ENCODE results near the gene MME. TPM values are rescaled to one million over a fixed set of nuclear protein-coding genes. Genes with fewer than 3 reads are reported as not detected.

MME gene
- total and polyA plus RNA-seq, 2 of the 8 experiments (the other 6 are each of a cell fraction or from before 2014, with no cell fraction given) = 5.0 to 39.6 TPM

GRCh38 chr3:155219106-155219505 is 139.0 kb downstream of the MME start:
- Histone ChIP-seq H4K8ac (ENCODE audit: extremely low read depth, insufficient read depth, low read length) (no peak overlapping the region), H3K23me2 (ENCODE audit: low read depth, low read length) (no peaks in the 10 kb centered on the region), H3K27ac (ENCODE audit: low read depth, low read length) (no peak overlapping the region), H2BK15ac (ENCODE audit: low read length) (no peak overlapping the region), H4K5ac (ENCODE audit: insufficient read length, low read depth, low read length) (no peak overlapping the region), H3K27me3 (replicated peaks in 1 of 4; ENCODE audit: control insufficient read depth in 3 of 4, extremely low read depth in 1 of 4, insufficient read depth in 3 of 4, low read length in 3 of 4) (no peaks in the 10 kb centered on the region), H2BK20ac (ENCODE audit: low read length) (no peak overlapping the region), H3K9me3 (ENCODE audit: insufficient read depth in 2 of 2, low read depth in 1 of 2, low read length in 1 of 2) (no peaks in the 10 kb centered on the region), H3K18ac (ENCODE audit: extremely low read depth, low read length) (no peak overlapping the region), H3K56ac (replicated peaks; ENCODE audit: insufficient read length, low read depth, low read length) (no peak overlapping the region), H4K91ac (replicated peaks; ENCODE audit: insufficient read length, low read length) (no peak overlapping the region), H2AK5ac (ENCODE audit: low read depth, low read length) (no peak overlapping the region), H3K4me2 (ENCODE audit: insufficient read depth in 1 of 2, low read depth in 2 of 2, low read length in 2 of 2) (no peak overlapping the region), H3K79me2 (ENCODE audit: control insufficient read depth in 1 of 2, insufficient read depth in 2 of 2, low read length in 2 of 2) (no peaks in the 10 kb centered on the region), H3K14ac (ENCODE audit: insufficient read length) (no peak overlapping the region), H3K23ac (ENCODE audit: insufficient read length) (no peak overlapping the region), H3K4ac (replicated peaks; ENCODE audit: insufficient read length, low read depth, low read length) (no peak overlapping the region), H3K4me3 (ENCODE audit: extremely low read depth in 1 of 4, insufficient read depth in 2 of 4, low read depth in 3 of 4, low read length in 4 of 4) (no peak overlapping the region), H3K36me3 (ENCODE audit: control insufficient read depth in 2 of 4, insufficient read depth in 4 of 4, low read length in 3 of 4) (no peaks in the 10 kb centered on the region), H3K9ac (replicated peaks in 1 of 4; ENCODE audit: extremely low read depth in 1 of 4, low read depth in 3 of 4, low read length in 3 of 4) (no peak overlapping the region), H2BK12ac (ENCODE audit: low read depth, low read length) (no peak overlapping the region), H2BK5ac (ENCODE audit: low read depth, low read length) (no peak overlapping the region), H3K4me1 (replicated peaks in 1 of 4; ENCODE audit: control insufficient read depth in 3 of 4, insufficient read depth in 4 of 4, low read length in 3 of 4) (no peaks in the 10 kb centered on the region), H2AFZ (ENCODE audit: low read length) (no peak overlapping the region), H2BK120ac (replicated peaks; ENCODE audit: low read depth, low read length) (no peak overlapping the region), H4K20me1 (replicated peaks in 1 of 2; ENCODE audit: control insufficient read depth in 1 of 2, insufficient read depth in 2 of 2, low read length in 2 of 2) (no peaks in the 10 kb centered on the region), H3K79me1 (ENCODE audit: low read depth, low read length) (no peaks in the 10 kb centered on the region)
- ChIA-PET POLR2A (ENCODE audit: partially characterized antibody) (no interaction called here), CTCF (ENCODE audit: partially characterized antibody) (no interaction called here)
- TF ChIP-seq BCL11A (IDR thresholded peaks at IDR 0.05; ENCODE audit: low read depth in 2 of 2, low read length in 2 of 2) = no peak
- TF ChIP-seq TAF1 (IDR thresholded peaks at IDR 0.05; ENCODE audit: low read depth, low read length) = no peak
- no peak for TF ChIP-seq ATF3 (IDR thresholded peaks at IDR 0.05; ENCODE audit: insufficient read depth, low read depth, low read length)
- TF ChIP-seq KDM4A (IDR thresholded peaks at IDR 0.05; ENCODE audit: low read depth, low read length, severe bottlenecking) = no peak
- no peak for TF ChIP-seq EZH2 (IDR thresholded peaks at IDR 0.05; ENCODE audit: low read depth, low read length, severe bottlenecking)
- no peak for TF ChIP-seq SAP30 (IDR thresholded peaks at IDR 0.05; ENCODE audit: insufficient read depth, insufficient replicate concordance, low read length)
- no peak for TF ChIP-seq TBP (IDR thresholded peaks at IDR 0.05; ENCODE audit: low read depth, low read length)
- TF ChIP-seq JUND (IDR thresholded peaks at IDR 0.05; ENCODE audit: low read length) = no peak
- FAIRE-seq (no peak), DNase-seq (ENCODE audit: low read depth in 1 of 2, low spot score in 2 of 2) (no peak)
- WGBS, 2 experiments (ENCODE audit: extremely low coverage in 1 of 2, insufficient coverage in 1 of 2, insufficient read length in 1 of 2, insufficient replicate concordance in 2 of 2, low coverage in 1 of 2, low lambda C conversion rate in 2 of 2, missing lambda C conversion rate in 1 of 2) = 91% methylated on average over 1 of the region's 1 CpG; no CpG with 5 or more reads in 1 of the 2 experiments

Measured in H1 (cell line).